HFFc6 (cell line): Measurements from ENCODE around the gene PPP1R16B. TPM values are rescaled to one million over a fixed set of nuclear protein-coding genes. Genes with fewer than 3 reads are reported as not detected.

Experiments
- DNase-seq: peaks from one replicate; pipeline ENCODE4 v3.0.0-alpha.2; 2018
- H3K27ac Mint-ChIP-seq: 2 replicates; pipeline ENCODE4 v1.8.0; 2020; ENCODE audit warnings: mild to moderate bottlenecking, mixed read lengths
- H3K27me3 Mint-ChIP-seq: 2 replicates; pipeline ENCODE4 v1.8.0; 2021; ENCODE audit warnings: mild to moderate bottlenecking, moderate library complexity, mixed read lengths; ENCODE audit not compliant: insufficient read depth
- H3K36me3 Mint-ChIP-seq: 2 replicates; pipeline ENCODE4 v1.8.0; 2021; ENCODE audit warnings: low read depth, mixed read lengths
- H3K4me1 Mint-ChIP-seq: 2 replicates; pipeline ENCODE4 v1.8.0; 2020; ENCODE audit warnings: low read depth, mixed read lengths
- H3K4me3 Mint-ChIP-seq: 2 replicates; pipeline ENCODE4 v1.8.0; 2020; ENCODE audit warnings: mild to moderate bottlenecking, moderate library complexity, mixed read lengths
- H3K9me3 Mint-ChIP-seq: 2 replicates; pipeline ENCODE4 v1.8.0; 2020; ENCODE audit warnings: mild to moderate bottlenecking, mixed read lengths
- CTCF ChIP-seq: fragments of 200-600 bp; sonication (generic); IDR thresholded peaks from 2 replicates; pipeline ENCODE4 v1.5.0; 2021; ENCODE audit warnings: antibody characterized with exemption, mild to moderate bottlenecking
- total RNA-seq, 6 experiments: library from RNA; stranded (reverse); fragmentation: NEBNext Ultra II Directional; extraction: Animal tissue kit (Norgen Biotek cat#: 25700); gene quantifications; 2 replicates in 1 of 6; 3 replicates in 5 of 6; pipeline ENCODE4 v1.2.3, GENCODE V29; 2021

PPP1R16B gene
- total RNA-seq, 6 experiments from 2014 or later, result not detected

GRCh38 chr20:38931984-38932383 is 126.5 kb downstream of the PPP1R16B start:
- Mint-ChIP-seq H3K4me3 (no peak overlapping the region), H3K4me1 (peaks cover 63% of the 10 kb centered on the region), H3K27me3 (peaks cover 4% of the 10 kb centered on the region; the same call in 1 of the 2 replicates), H3K27ac (no peak overlapping the region; the same call in 1 of the 2 replicates), H3K9me3 (no peaks in the 10 kb centered on the region), H3K36me3 (peaks cover 19% of the 10 kb centered on the region; the same call in 1 of the 2 replicates)
- TF ChIP-seq CTCF, result no peak
- no peak for DNase-seq

GRCh38 chr20:38932457-38933120 is 127.1 kb downstream of the PPP1R16B start:
- DNase-seq, result no peak
- Mint-ChIP-seq H3K27ac (peak overlapping the region; percentile 66), H3K4me3 (no peak overlapping the region), H3K27me3 (peaks cover 4% of the 10 kb centered on the region; the same call in 1 of the 2 replicates), H3K36me3 (peaks cover 19% of the 10 kb centered on the region; the same call in 1 of the 2 replicates), H3K4me1 (peaks cover 62% of the 10 kb centered on the region), H3K9me3 (no peaks in the 10 kb centered on the region)
- TF ChIP-seq CTCF, result no peak

GRCh38 chr20:38934530-38934929 is 129.0 kb downstream of the PPP1R16B start:
- 0 out of 2 replicates have a peak, but pooled peaks cover 2% of the 10 kb centered on the region for H3K27me3 Mint-ChIP-seq
- DNase-seq, result no peak
- TF ChIP-seq CTCF, result no peak

GRCh38 chr20:38935285-38935684 is 129.8 kb downstream of the PPP1R16B start:
- H3K27me3 Mint-ChIP-seq, result 0 out of 2 replicates have a peak, but pooled peaks cover 2% of the 10 kb centered on the region
- peaks cover 37% of the 10 kb centered on the region for H3K4me1 Mint-ChIP-seq
- peaks cover 7% of the 10 kb centered on the region; the same call in 1 of the 2 replicates for H3K36me3 Mint-ChIP-seq
- DNase-seq, result peak; percentile 46
- TF ChIP-seq CTCF, result peak; percentile 64
- peak overlapping the region; percentile 66 for H3K27ac Mint-ChIP-seq
- no peak overlapping the region for H3K4me3 Mint-ChIP-seq
- no peaks in the 10 kb centered on the region for H3K9me3 Mint-ChIP-seq

More at GRCh38 chr20:38934530-38934929, 129.0 kb downstream of the PPP1R16B start:
- Mint-ChIP-seq H3K4me1 (peaks cover 44% of the 10 kb centered on the region), H3K27ac (no peak overlapping the region), H3K4me3 (no peak overlapping the region), H3K9me3 (no peaks in the 10 kb centered on the region), H3K36me3 (peaks cover 7% of the 10 kb centered on the region; the same call in 1 of the 2 replicates)

GRCh38 chr20:38935967-38936407 is 130.5 kb downstream of the PPP1R16B start:
- Mint-ChIP-seq H3K36me3 (peaks cover 7% of the 10 kb centered on the region; the same call in 1 of the 2 replicates), H3K4me1 (peaks cover 36% of the 10 kb centered on the region), H3K27me3 (0 out of 2 replicates have a peak, but pooled peaks cover 2% of the 10 kb centered on the region), H3K4me3 (no peak overlapping the region), H3K27ac (peak overlapping the region; percentile 66), H3K9me3 (no peaks in the 10 kb centered on the region)
- DNase-seq, result no peak
- no peak for TF ChIP-seq CTCF
